ENCODE measurements around the gene SLC39A11.

Gene SLC39A11

DNA sequence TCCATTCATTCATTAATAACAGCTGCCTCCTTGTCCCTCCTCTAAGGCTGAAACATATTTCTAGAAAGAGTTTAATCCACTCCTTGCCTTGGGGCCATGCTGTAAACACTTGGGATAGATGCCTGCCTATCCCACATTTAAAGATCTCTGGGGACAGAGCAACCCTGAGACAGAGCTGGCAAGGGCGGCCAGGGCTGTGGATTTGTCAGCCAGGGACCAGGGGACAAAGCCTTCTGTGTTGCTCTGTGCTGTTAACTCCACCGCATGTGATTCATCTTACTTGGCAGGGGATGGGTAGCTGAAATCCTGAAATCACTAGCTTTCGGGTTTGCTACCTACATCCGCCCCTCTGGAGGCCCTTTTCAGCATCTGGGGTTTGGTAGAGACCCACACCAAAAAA is 392.9 kb downstream of the SLC39A11 start:
- Histone ChIP-seq H3K36me3 (ENCODE audit: control insufficient read depth in 1 of 2, insufficient read depth in 2 of 2, low read length in 2 of 2) (no peaks in the 10 kb centered on the region), H4K12ac (ENCODE audit: low read depth, low read length) (no peak overlapping the region), H2AK5ac (ENCODE audit: low read length) (no peak overlapping the region), H3K4me1 (ENCODE audit: control insufficient read depth in 1 of 2, insufficient read depth in 2 of 2, low read length in 2 of 2) (no peaks in the 10 kb centered on the region), H4K91ac (ENCODE audit: low read depth, low read length) (no peak overlapping the region), H3K4me2 (ENCODE audit: low read length) (no peak overlapping the region), H3K14ac (ENCODE audit: low read length) (no peak overlapping the region), H2BK5ac (ENCODE audit: low read depth, low read length, poor library complexity) (no peak overlapping the region), H3K79me1 (ENCODE audit: low read length) (no peaks in the 10 kb centered on the region), H3K79me2 (ENCODE audit: control insufficient read depth, insufficient read depth, low read length, poor library complexity) (no peaks in the 10 kb centered on the region), H3K9me3 (ENCODE audit: insufficient read depth, low read depth, low read length) (peaks cover 1% of the 10 kb centered on the region), H3K9ac (ENCODE audit: low read length) (no peak overlapping the region), H3K27ac (ENCODE audit: low read depth, low read length) (no peak overlapping the region), H3K4ac (ENCODE audit: low read depth, low read length) (no peak overlapping the region), H3K4me3 (ENCODE audit: low read depth, low read length) (no peak overlapping the region), H3K18ac (ENCODE audit: low read length) (no peak overlapping the region), H3K23ac (ENCODE audit: low read length) (no peak overlapping the region), H4K8ac (ENCODE audit: low read depth, low read length) (no peak overlapping the region), H2BK120ac (ENCODE audit: insufficient read depth, low read length, poor library complexity) (no peak overlapping the region), H2BK12ac (ENCODE audit: low read length) (no peak overlapping the region), H3K27me3 (ENCODE audit: insufficient read depth, low read length) (no peaks in the 10 kb centered on the region), H2AFZ (ENCODE audit: insufficient read depth, low read length, poor library complexity) (no peak overlapping the region)
- no CpG with 5 or more reads among the region's 4 CpGs for WGBS (ENCODE audit: extremely low coverage, insufficient coverage, insufficient read length)
- DNase-seq = no peak

DNA sequence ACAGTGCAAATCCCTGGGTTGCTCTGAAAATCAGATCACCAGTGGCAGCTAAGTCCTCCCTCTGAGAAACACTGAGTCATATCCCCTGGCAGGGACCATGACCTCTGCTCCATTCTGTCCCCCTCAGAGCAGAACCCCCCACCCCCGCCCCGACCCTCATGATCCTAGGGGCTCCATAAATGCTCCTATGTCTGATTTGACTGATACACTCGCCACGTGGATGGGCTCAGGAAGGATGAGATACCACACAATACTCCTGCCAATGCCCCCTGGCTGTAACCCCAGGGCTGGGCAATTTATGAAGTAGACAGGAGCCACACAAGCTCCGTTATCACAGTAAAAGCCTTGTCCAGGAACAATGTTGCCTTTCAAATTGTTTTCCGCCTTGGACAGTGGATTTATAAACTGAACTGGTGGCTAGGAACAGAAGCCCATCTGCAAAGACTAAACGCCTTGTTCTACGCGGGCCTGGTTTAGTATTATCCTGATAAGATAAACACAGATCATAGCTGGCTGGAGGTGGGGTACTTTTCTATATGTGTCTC is 394.8 kb downstream of the SLC39A11 start:
- Histone ChIP-seq H3K4ac (ENCODE audit: low read depth, low read length) (no peak overlapping the region), H3K14ac (ENCODE audit: low read length) (no peak overlapping the region), H3K4me2 (ENCODE audit: low read length) (no peak overlapping the region)

DNA sequence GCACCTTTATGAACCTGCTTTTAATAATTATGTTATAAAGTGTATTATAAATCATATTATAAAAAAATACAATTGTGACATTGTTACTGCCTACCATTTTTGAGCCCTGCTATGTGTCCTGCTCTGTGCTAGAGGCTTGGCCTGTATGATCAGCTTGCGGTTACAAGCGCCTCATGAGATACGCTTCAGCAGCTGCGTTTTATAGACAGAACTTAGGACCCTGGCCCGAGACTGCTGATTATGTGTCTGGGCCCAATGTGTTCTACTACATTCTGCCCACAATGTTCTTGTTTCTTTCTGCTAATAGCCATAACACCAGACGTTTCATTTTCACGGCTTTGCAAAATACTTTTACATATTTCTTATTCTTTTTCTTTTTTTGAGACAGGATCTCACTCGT is 395.8 kb downstream of the SLC39A11 start:
- Histone ChIP-seq H4K12ac (ENCODE audit: low read depth, low read length) (no peak overlapping the region), H3K23ac (ENCODE audit: low read length) (no peak overlapping the region), H2BK120ac (ENCODE audit: insufficient read depth, low read length, poor library complexity) (no peak overlapping the region), H3K79me1 (ENCODE audit: low read length) (no peaks in the 10 kb centered on the region), H3K4me3 (ENCODE audit: low read depth, low read length) (no peak overlapping the region), H3K4me1 (ENCODE audit: control insufficient read depth in 1 of 2, insufficient read depth in 2 of 2, low read length in 2 of 2) (no peaks in the 10 kb centered on the region), H3K14ac (ENCODE audit: low read length) (no peak overlapping the region), H3K27ac (ENCODE audit: low read depth, low read length) (no peak overlapping the region), H2AFZ (ENCODE audit: insufficient read depth, low read length, poor library complexity) (no peak overlapping the region), H2AK5ac (ENCODE audit: low read length) (no peak overlapping the region), H4K8ac (ENCODE audit: low read depth, low read length) (no peak overlapping the region), H3K27me3 (ENCODE audit: insufficient read depth, low read length) (no peaks in the 10 kb centered on the region), H3K18ac (ENCODE audit: low read length) (no peak overlapping the region), H3K4ac (ENCODE audit: low read depth, low read length) (no peak overlapping the region), H2BK5ac (ENCODE audit: low read depth, low read length, poor library complexity) (no peak overlapping the region), H3K79me2 (ENCODE audit: control insufficient read depth, insufficient read depth, low read length, poor library complexity) (no peaks in the 10 kb centered on the region), H4K91ac (ENCODE audit: low read depth, low read length) (no peak overlapping the region), H2BK12ac (ENCODE audit: low read length) (no peak overlapping the region), H3K36me3 (ENCODE audit: control insufficient read depth in 1 of 2, insufficient read depth in 2 of 2, low read length in 2 of 2) (no peaks in the 10 kb centered on the region), H3K4me2 (ENCODE audit: low read length) (no peak overlapping the region), H3K9me3 (ENCODE audit: insufficient read depth, low read depth, low read length) (peaks cover 1% of the 10 kb centered on the region), H3K9ac (ENCODE audit: low read length) (no peak overlapping the region)
- DNase-seq = no peak
- WGBS (ENCODE audit: extremely low coverage, insufficient coverage, insufficient read length) = 100% methylated on average over 2 of the region's 8 CpGs

More for the DNA sequence above, 394.8 kb downstream of the SLC39A11 start:
- peaks cover 1% of the 10 kb centered on the region for H3K9me3 ChIP-seq (ENCODE audit: insufficient read depth, low read depth, low read length)
- no peak overlapping the region for H4K12ac ChIP-seq (ENCODE audit: low read depth, low read length)
- no peak overlapping the region for H4K91ac ChIP-seq (ENCODE audit: low read depth, low read length)
- H2AFZ ChIP-seq (ENCODE audit: insufficient read depth, low read length, poor library complexity) = no peak overlapping the region
- H3K27ac ChIP-seq (ENCODE audit: low read depth, low read length) = no peak overlapping the region
- H3K79me2 ChIP-seq (ENCODE audit: control insufficient read depth, insufficient read depth, low read length, poor library complexity) = no peaks in the 10 kb centered on the region
- H3K4me1 ChIP-seq (ENCODE audit: control insufficient read depth in 1 of 2, insufficient read depth in 2 of 2, low read length in 2 of 2) = no peaks in the 10 kb centered on the region
- H3K9ac ChIP-seq (ENCODE audit: low read length) = peak overlapping the region; percentile 55
- no peaks in the 10 kb centered on the region for H3K27me3 ChIP-seq (ENCODE audit: insufficient read depth, low read length)
- no peak overlapping the region for H2BK5ac ChIP-seq (ENCODE audit: low read depth, low read length, poor library complexity)
- no peaks in the 10 kb centered on the region for H3K36me3 ChIP-seq (ENCODE audit: control insufficient read depth in 1 of 2, insufficient read depth in 2 of 2, low read length in 2 of 2)
- no peak overlapping the region for H3K23ac ChIP-seq (ENCODE audit: low read length)
- no peak overlapping the region for H3K4me3 ChIP-seq (ENCODE audit: low read depth, low read length)
- H3K18ac ChIP-seq (ENCODE audit: low read length) = no peak overlapping the region
- H2AK5ac ChIP-seq (ENCODE audit: low read length) = no peak overlapping the region
- WGBS (ENCODE audit: extremely low coverage, insufficient coverage, insufficient read length) = no CpG with 5 or more reads among the region's 9 CpGs
- H3K79me1 ChIP-seq (ENCODE audit: low read length) = no peaks in the 10 kb centered on the region
- H4K8ac ChIP-seq (ENCODE audit: low read depth, low read length) = no peak overlapping the region
- no peak overlapping the region for H2BK12ac ChIP-seq (ENCODE audit: low read length)
- no peak overlapping the region for H2BK120ac ChIP-seq (ENCODE audit: insufficient read depth, low read length, poor library complexity)
- no peak for DNase-seq

DNA sequence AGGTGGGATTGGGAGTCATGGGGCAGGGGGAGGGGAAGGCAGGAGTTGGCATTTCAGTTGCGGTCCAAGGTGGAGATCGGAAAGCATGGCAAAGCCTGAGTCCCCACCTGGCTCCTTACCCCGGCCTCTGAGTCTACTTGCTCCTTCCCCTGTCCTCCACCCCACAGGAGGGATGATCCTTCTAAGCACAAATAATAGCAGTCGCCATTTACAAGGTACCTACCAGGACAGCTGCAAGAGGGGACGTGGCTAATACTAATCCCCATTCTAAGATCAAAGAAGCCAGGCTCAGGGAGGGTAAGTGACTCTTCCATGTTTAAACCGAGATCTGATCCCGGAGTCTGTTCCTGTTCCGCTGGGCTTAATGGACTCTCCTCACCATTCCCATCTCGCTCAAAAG is 396.3 kb downstream of the SLC39A11 start:
- H3K79me2 ChIP-seq (ENCODE audit: control insufficient read depth, insufficient read depth, low read length, poor library complexity) = no peaks in the 10 kb centered on the region
- WGBS (ENCODE audit: extremely low coverage, insufficient coverage, insufficient read length) = no CpG with 5 or more reads among the region's 9 CpGs
- DNase-seq = no peak
- H3K23ac ChIP-seq (ENCODE audit: low read length) = no peak overlapping the region
- no peak overlapping the region for H3K9ac ChIP-seq (ENCODE audit: low read length)
- no peak overlapping the region for H3K18ac ChIP-seq (ENCODE audit: low read length)
- H3K27me3 ChIP-seq (ENCODE audit: insufficient read depth, low read length) = no peaks in the 10 kb centered on the region
- no peak overlapping the region for H3K4me3 ChIP-seq (ENCODE audit: low read depth, low read length)
- no peak overlapping the region for H2BK120ac ChIP-seq (ENCODE audit: insufficient read depth, low read length, poor library complexity)
- H3K9me3 ChIP-seq (ENCODE audit: insufficient read depth, low read depth, low read length) = peaks cover 1% of the 10 kb centered on the region
- no peak overlapping the region for H3K14ac ChIP-seq (ENCODE audit: low read length)
- no peaks in the 10 kb centered on the region for H3K4me1 ChIP-seq (ENCODE audit: control insufficient read depth in 1 of 2, insufficient read depth in 2 of 2, low read length in 2 of 2)
- no peak overlapping the region for H3K4ac ChIP-seq (ENCODE audit: low read depth, low read length)
- H2BK12ac ChIP-seq (ENCODE audit: low read length) = no peak overlapping the region
- H2AK5ac ChIP-seq (ENCODE audit: low read length) = no peak overlapping the region
- no peaks in the 10 kb centered on the region for H3K36me3 ChIP-seq (ENCODE audit: control insufficient read depth in 1 of 2, insufficient read depth in 2 of 2, low read length in 2 of 2)
- no peak overlapping the region for H4K91ac ChIP-seq (ENCODE audit: low read depth, low read length)
- no peak overlapping the region for H2AFZ ChIP-seq (ENCODE audit: insufficient read depth, low read length, poor library complexity)
- no peak overlapping the region for H3K4me2 ChIP-seq (ENCODE audit: low read length)
- no peak overlapping the region for H4K12ac ChIP-seq (ENCODE audit: low read depth, low read length)
- H4K8ac ChIP-seq (ENCODE audit: low read depth, low read length) = no peak overlapping the region
- H3K79me1 ChIP-seq (ENCODE audit: low read length) = no peaks in the 10 kb centered on the region
- H2BK5ac ChIP-seq (ENCODE audit: low read depth, low read length, poor library complexity) = no peak overlapping the region
- no peak overlapping the region for H3K27ac ChIP-seq (ENCODE audit: low read depth, low read length)

Data from trophoblast cell (in vitro differentiated cells and primary cell).